ENCODE results near the gene CFTR. TPM values are rescaled to one million over a fixed set of nuclear protein-coding genes. Genes with fewer than 3 reads are reported as not detected.
"Not testable (repeated sequence)": the region's sequence is repeated elsewhere in the genome, so short reads cannot be mapped to it uniquely, and the experiment has no call there.

Gene CFTR
- total and polyA plus RNA-seq, 2 donors (not counting 1 experiment from before 2014, with no cell fraction given) = under 0.01 to 0.25 TPM

GRCh38 chr7:117505238-117505637 lies 25.4 kb downstream of the CFTR start:
- Histone ChIP-seq H4K20me1 (ENCODE audit: control insufficient read depth, extremely low read depth, insufficient read depth, low read length) (no peaks in the 10 kb centered on the region), H3K27ac (ENCODE audit: insufficient read depth, low read length) (no peak overlapping the region), H3K27me3 (ENCODE audit: control insufficient read depth, insufficient read depth, low read length) (no peaks in the 10 kb centered on the region), H3K79me2 (ENCODE audit: control insufficient read depth, insufficient read depth, low read length) (no peaks in the 10 kb centered on the region), H3K4me3 (replicated peaks in 1 of 4; ENCODE audit: control extremely low read depth in 1 of 4, insufficient read depth in 1 of 4, low read depth in 3 of 4, low read length in 4 of 4) (no peak overlapping the region), H3K4me1 (ENCODE audit: control insufficient read depth, extremely low read depth, insufficient read depth, low read length) (no peaks in the 10 kb centered on the region), H3K36me3 (ENCODE audit: control insufficient read depth, insufficient read depth, low read length) (no peaks in the 10 kb centered on the region), H3K9me3 (ENCODE audit: control insufficient read depth, insufficient read depth, low read depth, low read length) (no peaks in the 10 kb centered on the region), H3K4me2 (ENCODE audit: extremely low read depth, insufficient read depth, low read length) (no peak overlapping the region), H3K9ac (ENCODE audit: insufficient read depth, low read length) (no peak overlapping the region), H2AFZ (ENCODE audit: low read length) (no peak overlapping the region)
- DNase-seq (ENCODE audit: low read depth in 2 of 2) = no peak
- TF ChIP-seq, protein P1, sequence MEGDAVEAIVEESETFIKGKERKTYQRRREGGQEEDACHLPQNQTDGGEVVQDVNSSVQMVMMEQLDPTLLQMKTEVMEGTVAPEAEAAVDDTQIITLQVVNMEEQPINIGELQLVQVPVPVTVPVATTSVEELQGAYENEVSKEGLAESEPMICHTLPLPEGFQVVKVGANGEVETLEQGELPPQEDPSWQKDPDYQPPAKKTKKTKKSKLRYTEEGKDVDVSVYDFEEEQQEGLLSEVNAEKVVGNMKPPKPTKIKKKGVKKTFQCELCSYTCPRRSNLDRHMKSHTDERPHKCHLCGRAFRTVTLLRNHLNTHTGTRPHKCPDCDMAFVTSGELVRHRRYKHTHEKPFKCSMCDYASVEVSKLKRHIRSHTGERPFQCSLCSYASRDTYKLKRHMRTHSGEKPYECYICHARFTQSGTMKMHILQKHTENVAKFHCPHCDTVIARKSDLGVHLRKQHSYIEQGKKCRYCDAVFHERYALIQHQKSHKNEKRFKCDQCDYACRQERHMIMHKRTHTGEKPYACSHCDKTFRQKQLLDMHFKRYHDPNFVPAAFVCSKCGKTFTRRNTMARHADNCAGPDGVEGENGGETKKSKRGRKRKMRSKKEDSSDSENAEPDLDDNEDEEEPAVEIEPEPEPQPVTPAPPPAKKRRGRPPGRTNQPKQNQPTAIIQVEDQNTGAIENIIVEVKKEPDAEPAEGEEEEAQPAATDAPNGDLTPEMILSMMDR (conservative IDR thresholded peaks at IDR 0.05 in 1 of 2, IDR thresholded peaks at IDR 0.05 in 1 of 2; ENCODE audit: low read depth in 1 of 2, low read length in 2 of 2) = no peak
- no peak for TF ChIP-seq EZH2 (IDR thresholded peaks at IDR 0.05; ENCODE audit: low read length, missing control alignments)

GRCh38 chr7:117508676-117509075 lies 28.9 kb downstream of the CFTR start:
- TF ChIP-seq, protein P1 (conservative IDR thresholded peaks at IDR 0.05 in 1 of 2, IDR thresholded peaks at IDR 0.05 in 1 of 2; ENCODE audit: low read depth in 1 of 2, low read length in 2 of 2) = no peak
- TF ChIP-seq EZH2 (IDR thresholded peaks at IDR 0.05; ENCODE audit: low read length, missing control alignments) = no peak
- Histone ChIP-seq H3K27me3 (ENCODE audit: control insufficient read depth, insufficient read depth, low read length) (no peaks in the 10 kb centered on the region), H3K4me2 (ENCODE audit: extremely low read depth, insufficient read depth, low read length) (no peak overlapping the region), H3K27ac (ENCODE audit: insufficient read depth, low read length) (no peak overlapping the region), H3K79me2 (ENCODE audit: control insufficient read depth, insufficient read depth, low read length) (no peaks in the 10 kb centered on the region), H3K9me3 (ENCODE audit: control insufficient read depth, insufficient read depth, low read depth, low read length) (no peaks in the 10 kb centered on the region), H4K20me1 (ENCODE audit: control insufficient read depth, extremely low read depth, insufficient read depth, low read length) (no peaks in the 10 kb centered on the region), H2AFZ (ENCODE audit: low read length) (no peak overlapping the region), H3K4me3 (replicated peaks in 1 of 4; ENCODE audit: control extremely low read depth in 1 of 4, insufficient read depth in 1 of 4, low read depth in 3 of 4, low read length in 4 of 4) (no peak overlapping the region), H3K9ac (ENCODE audit: insufficient read depth, low read length) (no peak overlapping the region), H3K4me1 (ENCODE audit: control insufficient read depth, extremely low read depth, insufficient read depth, low read length) (no peaks in the 10 kb centered on the region), H3K36me3 (ENCODE audit: control insufficient read depth, insufficient read depth, low read length) (no peaks in the 10 kb centered on the region)
- DNase-seq (ENCODE audit: low read depth in 2 of 2) = no peak

DNA sequence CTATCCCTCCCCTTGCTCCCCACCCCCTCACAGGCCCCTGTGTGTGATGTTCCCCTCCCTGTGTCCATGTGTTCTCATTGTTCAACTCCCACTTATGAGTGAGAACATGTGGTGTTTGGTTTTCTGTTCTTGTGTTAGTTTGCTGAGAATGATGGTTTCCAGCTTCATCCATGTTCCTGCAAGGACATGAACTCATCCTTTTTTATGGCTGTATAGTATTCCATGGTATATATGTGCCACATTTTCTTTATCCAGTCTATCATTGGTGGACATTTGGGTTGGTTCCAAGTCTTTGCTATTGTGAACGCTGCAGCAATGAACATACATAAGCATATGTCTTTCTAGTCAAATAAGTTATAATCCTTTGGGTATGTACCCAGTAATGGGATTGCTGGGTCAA lies 37.4 kb downstream of the CFTR start:
- not testable (repeated sequence) for H3K4me2 ChIP-seq (ENCODE audit: extremely low read depth, insufficient read depth, low read length); H3K79me2 ChIP-seq (ENCODE audit: control insufficient read depth, insufficient read depth, low read length); H2AFZ ChIP-seq (ENCODE audit: low read length); H3K36me3 ChIP-seq (ENCODE audit: control insufficient read depth, insufficient read depth, low read length); H4K20me1 ChIP-seq (ENCODE audit: control insufficient read depth, extremely low read depth, insufficient read depth, low read length); H3K27ac ChIP-seq (ENCODE audit: insufficient read depth, low read length); H3K9me3 ChIP-seq (ENCODE audit: control insufficient read depth, insufficient read depth, low read depth, low read length); H3K4me1 ChIP-seq (ENCODE audit: control insufficient read depth, extremely low read depth, insufficient read depth, low read length); H3K9ac ChIP-seq (ENCODE audit: insufficient read depth, low read length); H3K4me3 ChIP-seq (replicated peaks in 1 of 4; ENCODE audit: control extremely low read depth in 1 of 4, insufficient read depth in 1 of 4, low read depth in 3 of 4, low read length in 4 of 4); DNase-seq (ENCODE audit: low read depth in 2 of 2); H3K27me3 ChIP-seq (ENCODE audit: control insufficient read depth, insufficient read depth, low read length)

All from fibroblast of lung (primary cell).